T-helper 1 cell treated with Interleukin-12 subunit alpha and Interleukin-12 subunit beta and Interleukin-4 antibody, amounts not matched to agents 30 ng/mL and 1 ng/mL, for 36 hours (primary cell): Measurements from ENCODE around the gene IL1RAPL2. TPM values are rescaled to one million over a fixed set of nuclear protein-coding genes. Genes with fewer than 3 reads are reported as not detected.
"Not testable (repeated sequence)": the region's sequence is repeated elsewhere in the genome, so short reads cannot be mapped to it uniquely, and the experiment has no call there.

Experiments used
- intact Hi-C: fragments of 100-400 bp; cut with micrococcal nuclease; formaldehyde crosslinking; loops from one replicate; pipeline ENCODE4 v1.15.1; 2024
- total RNA-seq: library from RNA; stranded (reverse); gene quantifications from 2 replicates; pipeline ENCODE4 v1.2.3, GENCODE V29; 2022

Gene IL1RAPL2
- not detected in 2 replicates for total RNA-seq

DNA sequence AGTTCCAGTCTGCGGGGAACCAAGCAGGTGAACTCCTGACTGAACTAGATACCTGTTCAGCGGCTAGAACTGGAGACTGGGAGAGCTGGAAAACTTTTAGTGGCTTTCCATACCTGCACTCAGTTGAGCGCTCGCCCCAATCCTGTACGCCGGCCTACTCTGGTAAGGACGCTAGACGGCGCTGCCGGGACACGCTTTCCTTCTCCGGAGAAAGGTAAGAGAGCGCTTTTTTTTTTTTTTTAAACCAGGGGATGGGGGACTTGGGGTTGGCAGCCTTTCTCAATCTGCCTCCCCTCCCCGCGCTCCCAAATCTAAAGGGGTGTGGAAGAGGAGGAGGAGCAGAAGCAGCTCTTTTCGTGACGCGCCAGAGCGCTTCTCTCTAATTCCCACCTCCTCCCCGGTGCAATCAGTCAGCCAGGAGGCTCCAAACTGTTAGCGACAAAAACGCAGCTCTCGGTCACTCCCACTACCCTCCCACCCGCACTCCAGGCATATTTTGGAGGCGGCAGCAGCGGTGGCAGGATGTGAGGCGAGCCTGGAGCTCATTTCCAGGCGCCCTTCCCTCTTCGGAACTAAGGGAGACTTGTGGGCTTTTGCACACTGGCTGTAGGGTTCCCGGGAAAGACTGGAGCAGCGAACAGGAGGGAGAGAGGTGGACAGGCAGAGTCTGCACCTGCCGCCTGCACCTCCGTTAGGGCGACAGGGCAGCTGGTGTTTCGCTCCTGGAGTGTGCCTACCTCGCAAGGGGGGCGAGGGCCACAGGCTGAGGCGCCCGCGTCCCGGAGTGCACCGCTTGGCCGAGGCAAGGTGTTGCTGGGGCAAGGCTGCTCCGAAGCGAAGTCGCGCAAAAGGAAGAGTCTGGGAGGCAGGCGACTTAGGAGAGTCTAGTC lies at the start of gene IL1RAPL2:
Gene IL1RAPL2, plus strand, starts transcription at position 409 of the 890 bp plus-strand sequence.
- intact Hi-C loops, result loop anchor here (5.0 to 10.0 kb wide), 2 partner anchors 311 to 356 kb away; partner anchors contain the start of gene ESX1

GRCh38 chrX:104522386-104522785 lies 43.6 kb upstream of the IL1RAPL2 start:
- intact Hi-C loops, result no loop called here

- intact Hi-C loops, result no loop called here
Observed at GRCh38 chrX:104523858-104524257, 42.1 kb upstream of the IL1RAPL2 start.

DNA sequence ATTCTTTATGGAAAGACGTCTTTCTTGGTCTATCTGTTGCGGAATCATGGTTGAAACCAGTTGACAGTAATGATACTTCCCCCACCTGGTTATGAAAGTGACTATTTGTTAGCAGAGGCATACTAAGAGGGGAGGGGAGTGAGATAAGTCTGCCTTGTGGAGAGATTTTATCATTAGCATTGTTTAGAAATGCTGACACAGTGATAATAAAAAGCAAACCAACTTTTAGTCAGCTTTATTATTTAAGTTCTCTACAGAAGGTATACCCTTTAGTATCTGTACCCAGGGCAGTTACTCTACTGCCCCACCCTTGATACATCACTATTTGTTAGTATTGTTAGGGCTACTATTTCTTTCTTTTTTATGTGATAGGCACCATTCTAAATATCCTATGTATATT lies 26.9 kb upstream of the IL1RAPL2 start:
- intact Hi-C loops, result no loop called here

- intact Hi-C loops, result not testable (repeated sequence)
Observed at GRCh38 chrX:104542447-104542846, 23.6 kb upstream of the IL1RAPL2 start.

DNA sequence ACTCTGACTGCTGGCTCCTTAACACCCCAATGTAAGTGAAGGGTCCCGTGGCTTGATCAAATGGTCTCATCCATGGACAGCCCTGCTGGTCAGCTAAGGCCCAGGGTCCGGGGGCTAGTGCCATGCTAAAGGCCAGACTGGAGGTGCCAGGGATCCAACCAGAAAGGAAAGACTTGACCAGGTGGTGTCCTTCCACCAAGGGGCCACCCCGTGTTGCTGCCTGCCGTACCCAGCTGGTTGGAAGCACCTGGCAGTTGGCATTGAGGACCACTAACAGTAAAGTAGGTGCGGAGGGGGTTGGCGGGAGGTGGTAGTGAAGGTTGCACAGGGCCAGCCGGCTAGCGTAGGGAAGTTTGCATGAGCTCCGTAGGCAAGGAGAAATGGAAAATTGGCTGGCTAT lies 1.7 kb upstream of the IL1RAPL2 start:
- intact Hi-C loops, result loop anchor here (10.0 kb wide), 1 partner anchor 310 kb away; the partner anchor contains the start of gene ESX1

- intact Hi-C loops, result loop anchor here (5.0 to 10.0 kb wide), 2 partner anchors 310 to 357 kb away; partner anchors contain the start of gene ESX1
Observed at GRCh38 chrX:104564921-104565703, 887 bp upstream of the IL1RAPL2 start.

DNA sequence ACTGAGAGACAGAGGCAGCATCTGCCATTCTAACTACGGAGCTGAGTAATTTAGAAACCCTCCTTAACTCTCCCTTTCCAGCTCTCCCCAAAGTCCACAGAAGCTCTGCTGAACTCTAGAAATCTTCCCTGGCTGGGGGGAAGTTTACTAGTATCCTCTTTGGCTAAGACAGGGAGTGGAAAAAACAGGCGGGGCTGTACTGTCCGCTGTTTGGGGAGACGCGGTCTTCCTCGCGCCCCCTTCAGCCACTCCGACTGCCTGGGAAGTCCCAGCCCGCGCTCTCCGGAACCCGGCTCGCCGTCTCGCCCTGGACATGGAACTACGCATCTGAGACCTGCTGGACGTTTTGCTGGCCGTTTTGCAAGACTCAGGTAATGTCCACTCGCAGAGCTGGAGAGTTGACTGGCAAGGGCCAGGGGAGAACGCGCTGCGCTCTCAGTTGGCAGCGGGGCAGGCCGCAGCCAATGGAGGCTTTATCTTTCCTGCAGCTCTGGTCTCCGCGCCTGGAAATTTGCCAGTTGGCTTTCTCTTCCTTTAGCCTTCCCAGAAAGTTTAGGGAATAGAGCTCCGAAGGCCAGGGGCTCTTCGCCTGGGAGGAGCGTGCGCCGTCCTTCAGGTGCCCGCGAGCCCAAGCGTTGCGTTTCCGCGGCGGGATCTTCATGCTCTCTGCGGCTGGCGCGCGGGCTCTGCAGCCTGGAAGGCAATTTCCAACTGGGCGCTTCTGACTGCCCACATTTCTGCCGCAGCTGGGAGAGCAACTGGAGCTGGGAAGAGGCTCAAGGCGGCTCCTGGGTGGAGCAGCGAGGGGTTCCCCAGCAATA lies 892 bp downstream of the IL1RAPL2 start:
- intact Hi-C loops, result loop anchor here (5.0 to 10.0 kb wide), 2 partner anchors 312 to 355 kb away; partner anchors contain the start of gene ESX1

DNA sequence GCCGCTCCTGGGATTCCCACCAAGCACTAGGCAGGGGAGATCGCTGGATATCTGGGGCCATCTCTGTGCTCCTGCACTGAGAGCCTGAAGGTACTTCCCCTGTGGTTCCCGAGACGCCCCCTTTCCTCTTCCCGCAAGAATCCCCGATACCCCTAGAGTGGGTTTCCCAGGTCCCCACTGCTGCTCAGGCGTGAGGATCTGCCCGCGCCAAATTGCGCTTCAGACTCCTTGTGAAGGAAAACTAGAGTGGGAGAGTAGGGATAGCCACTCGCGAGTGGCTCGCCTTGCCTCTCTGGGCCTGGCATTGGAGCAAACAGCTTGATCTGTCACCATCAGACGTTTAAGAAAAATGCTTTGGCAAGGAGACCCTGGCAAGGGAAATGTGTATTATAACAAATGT lies 1.5 kb downstream of the IL1RAPL2 start:
- intact Hi-C loops, result loop anchor here (5.0 to 10.0 kb wide), 2 partner anchors 313 to 355 kb away; partner anchors contain the start of gene ESX1

DNA sequence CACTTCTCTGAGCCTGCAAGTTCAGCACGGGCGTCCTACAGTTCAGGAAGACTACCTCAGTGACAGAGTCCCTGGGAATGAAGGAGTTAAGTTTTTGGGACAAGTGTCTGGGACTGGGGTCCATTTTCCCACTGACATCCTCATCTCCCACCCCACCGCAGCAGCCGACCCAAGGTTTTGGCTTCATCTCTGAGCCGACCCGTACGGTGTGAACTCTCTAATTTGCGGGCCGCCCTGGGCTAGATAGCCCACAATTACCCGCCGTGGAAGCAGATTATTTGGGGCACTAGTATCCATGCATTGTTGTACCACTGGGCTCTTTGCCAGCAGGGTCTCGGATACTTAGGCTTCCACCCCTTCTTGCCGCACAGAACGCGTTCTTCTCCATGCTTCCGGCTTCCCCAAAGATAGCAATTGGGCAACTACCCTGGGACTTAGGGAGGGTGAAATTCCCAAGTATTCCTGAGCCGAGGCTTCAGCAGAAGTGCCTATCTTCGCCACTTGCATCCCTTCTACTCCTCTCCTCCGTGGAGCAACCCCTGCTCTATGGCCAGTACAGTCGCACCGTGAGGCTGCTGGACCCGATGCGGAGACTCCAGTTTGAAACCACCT lies 2.4 kb downstream of the IL1RAPL2 start:
- intact Hi-C loops, result loop anchor here (5.0 to 10.0 kb wide), 2 partner anchors 314 to 354 kb away; partner anchors contain the start of gene ESX1

- intact Hi-C loops, result no loop called here
Observed at GRCh38 chrX:104618106-104618895, 52.3 kb downstream of the IL1RAPL2 start.

DNA sequence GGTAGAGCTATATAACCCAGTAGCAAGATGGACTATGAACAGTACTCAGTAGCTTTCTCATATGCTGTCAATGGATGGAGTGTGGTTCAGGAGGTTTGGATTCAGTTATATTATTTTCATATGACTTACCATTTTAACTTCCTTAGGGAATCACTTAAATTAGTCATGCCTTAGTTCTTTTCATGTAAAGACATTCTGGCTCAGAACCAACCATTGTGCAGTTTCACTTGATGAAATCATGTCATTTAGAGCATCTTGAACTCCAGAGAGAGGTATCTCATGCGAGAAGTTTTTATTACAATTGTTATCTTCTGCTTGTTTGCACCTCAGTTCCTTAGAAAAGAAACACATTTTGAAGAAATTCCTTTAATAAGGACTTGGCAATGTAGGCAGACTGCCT lies 55.8 kb downstream of the IL1RAPL2 start:
- intact Hi-C loops, result no loop called here

DNA sequence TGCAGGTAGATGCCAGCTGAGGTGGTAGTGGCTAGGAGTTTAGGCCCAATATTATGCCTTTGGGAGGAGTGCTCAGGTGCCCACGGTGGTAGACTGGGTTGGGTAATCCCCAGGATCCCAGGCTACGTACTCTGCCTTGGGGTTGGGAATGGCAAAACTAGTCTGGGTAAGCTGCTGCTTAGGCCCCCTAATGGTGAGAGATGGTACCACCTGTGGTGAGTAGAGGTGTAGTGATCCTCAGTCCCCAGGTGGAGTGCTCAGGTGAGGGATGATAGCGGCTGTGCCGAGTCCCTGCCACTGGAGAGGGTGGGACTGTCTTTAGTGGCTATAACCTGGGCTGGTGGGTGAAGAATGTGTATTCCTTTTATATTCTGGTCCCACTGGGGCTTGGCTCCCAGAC lies 75.2 kb downstream of the IL1RAPL2 start:
- intact Hi-C loops, result no loop called here

DNA sequence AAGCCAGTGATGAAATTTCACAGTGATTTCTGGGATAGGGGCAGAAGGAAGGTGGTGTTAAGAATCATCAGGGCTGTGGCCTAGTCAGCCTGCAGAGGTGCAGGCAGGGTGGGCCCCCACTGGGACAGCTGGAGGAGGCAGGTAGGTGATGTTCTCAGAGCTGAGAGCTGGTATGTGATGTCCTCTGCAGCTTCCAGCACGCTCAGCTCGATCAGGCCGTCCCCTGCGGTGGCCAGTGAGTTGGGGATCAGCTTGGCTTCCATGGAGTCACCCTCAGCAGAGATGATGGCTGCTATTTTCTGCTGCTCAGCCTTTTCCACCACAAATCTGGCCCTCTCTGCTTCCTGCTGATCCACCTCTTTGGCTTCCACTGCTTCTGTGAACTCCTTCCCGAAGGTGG lies 81.1 kb downstream of the IL1RAPL2 start:
- intact Hi-C loops, result no loop called here

- intact Hi-C loops, result no loop called here
Observed at GRCh38 chrX:104659005-104659744, 93.2 kb downstream of the IL1RAPL2 start.

DNA sequence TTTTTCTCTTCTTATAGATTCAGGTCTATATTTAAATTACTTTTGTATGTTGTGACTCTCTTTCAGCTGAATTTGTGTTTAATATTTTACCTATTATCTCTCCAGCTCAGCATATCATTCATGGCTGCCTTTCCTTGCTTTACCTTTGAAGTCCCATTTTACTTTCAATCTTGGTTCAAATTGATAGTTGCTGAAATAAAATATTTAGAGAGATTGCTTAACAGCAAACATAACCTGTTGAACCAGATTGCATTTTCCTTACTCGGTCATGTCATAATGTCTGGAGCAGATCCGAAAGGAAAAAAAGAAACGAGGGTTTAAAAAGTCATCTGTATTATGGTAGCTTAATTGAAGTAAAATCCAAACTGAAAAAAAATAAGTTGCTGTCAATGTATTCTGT lies 94.1 kb downstream of the IL1RAPL2 start:
- intact Hi-C loops, result no loop called here

GRCh38 chrX:104662694-104663093 lies 96.7 kb downstream of the IL1RAPL2 start:
- intact Hi-C loops, result no loop called here

GRCh38 chrX:104665691-104666090 lies 99.7 kb downstream of the IL1RAPL2 start:
- intact Hi-C loops, result no loop called here

- intact Hi-C loops, result loop anchor here (1.0 kb wide), 1 partner anchor 254 kb away; no protein-coding TSS in a partner anchor
Observed at GRCh38 chrX:104668550-104668949, 102.6 kb downstream of the IL1RAPL2 start.
